ENCODE measurements around the gene CDH16.

DNA sequence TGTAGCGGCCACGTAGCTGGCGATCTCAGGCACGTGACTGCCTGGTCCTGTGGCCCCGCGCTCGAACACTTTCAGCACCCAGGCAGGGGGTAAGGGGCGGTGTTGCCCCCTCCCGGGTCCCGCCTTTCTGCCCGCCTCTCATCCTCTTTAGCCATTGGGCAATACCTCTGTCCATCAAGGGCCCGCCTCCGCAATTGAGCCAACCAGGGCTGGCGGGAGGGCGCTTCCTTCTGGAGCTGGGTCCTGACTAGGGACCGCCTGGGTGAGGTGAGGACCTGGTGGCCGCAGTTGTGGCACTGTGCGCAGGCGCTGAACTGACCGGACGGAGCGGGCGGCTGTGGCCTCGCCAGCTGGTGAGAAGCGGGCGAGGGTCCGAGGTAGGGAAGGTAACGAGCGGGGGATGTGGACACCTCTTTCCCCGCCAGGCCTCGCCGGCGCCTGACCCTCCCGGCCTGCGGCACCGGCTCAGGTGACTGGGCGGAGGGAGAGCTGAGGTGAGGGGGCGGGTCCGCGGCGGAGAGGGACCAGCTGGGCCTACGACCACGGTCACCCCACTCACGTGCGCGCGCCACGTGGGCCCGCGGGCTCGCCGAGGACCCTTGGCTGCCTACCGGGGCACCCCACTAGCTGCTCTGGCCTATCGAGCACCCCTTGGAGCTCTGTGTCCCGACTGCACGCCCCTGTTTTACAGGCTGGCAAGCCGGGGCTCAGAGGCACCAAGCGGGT lies 38.2 kb downstream of the CDH16 start, which contains the start of gene PDP2:
- TF ChIP-seq, protein P1, sequence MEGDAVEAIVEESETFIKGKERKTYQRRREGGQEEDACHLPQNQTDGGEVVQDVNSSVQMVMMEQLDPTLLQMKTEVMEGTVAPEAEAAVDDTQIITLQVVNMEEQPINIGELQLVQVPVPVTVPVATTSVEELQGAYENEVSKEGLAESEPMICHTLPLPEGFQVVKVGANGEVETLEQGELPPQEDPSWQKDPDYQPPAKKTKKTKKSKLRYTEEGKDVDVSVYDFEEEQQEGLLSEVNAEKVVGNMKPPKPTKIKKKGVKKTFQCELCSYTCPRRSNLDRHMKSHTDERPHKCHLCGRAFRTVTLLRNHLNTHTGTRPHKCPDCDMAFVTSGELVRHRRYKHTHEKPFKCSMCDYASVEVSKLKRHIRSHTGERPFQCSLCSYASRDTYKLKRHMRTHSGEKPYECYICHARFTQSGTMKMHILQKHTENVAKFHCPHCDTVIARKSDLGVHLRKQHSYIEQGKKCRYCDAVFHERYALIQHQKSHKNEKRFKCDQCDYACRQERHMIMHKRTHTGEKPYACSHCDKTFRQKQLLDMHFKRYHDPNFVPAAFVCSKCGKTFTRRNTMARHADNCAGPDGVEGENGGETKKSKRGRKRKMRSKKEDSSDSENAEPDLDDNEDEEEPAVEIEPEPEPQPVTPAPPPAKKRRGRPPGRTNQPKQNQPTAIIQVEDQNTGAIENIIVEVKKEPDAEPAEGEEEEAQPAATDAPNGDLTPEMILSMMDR (IDR thresholded peaks at IDR 0.05; ENCODE audit: insufficient read depth, low read depth, low read length), result no peak
- TF ChIP-seq EZH2 (IDR thresholded peaks at IDR 0.05; ENCODE audit: insufficient read depth, low read length), result no peak
